ENCODE data around the gene H3-3A. TPM values are rescaled to one million over a fixed set of nuclear protein-coding genes. Genes with fewer than 3 reads are reported as not detected.

Gene H3-3A
- total RNA-seq, 1 donor from 2014 or later: 385 TPM

DNA sequence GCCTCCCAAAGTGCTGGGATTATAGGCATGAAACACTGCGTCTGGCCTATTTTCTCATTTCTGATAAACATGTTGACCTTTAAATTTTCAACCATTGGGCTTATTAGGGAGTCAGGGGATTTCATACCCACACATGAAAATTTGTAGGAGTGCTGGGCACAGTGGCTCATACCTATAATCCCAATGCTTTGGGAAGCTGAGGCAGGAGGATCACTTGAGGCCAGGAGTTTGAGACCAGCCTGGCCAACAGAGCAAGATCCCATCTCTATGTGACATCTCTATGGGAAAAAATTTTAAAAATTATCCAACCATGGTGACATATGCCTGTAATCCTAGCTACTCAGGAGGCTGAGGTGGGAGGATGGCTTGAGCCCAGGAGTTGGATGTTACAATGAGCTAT is 10.5 kb upstream of the H3-3A start:
- DNase-seq (ENCODE audit: extremely low read depth, low read depth, low spot score): no peak

DNA sequence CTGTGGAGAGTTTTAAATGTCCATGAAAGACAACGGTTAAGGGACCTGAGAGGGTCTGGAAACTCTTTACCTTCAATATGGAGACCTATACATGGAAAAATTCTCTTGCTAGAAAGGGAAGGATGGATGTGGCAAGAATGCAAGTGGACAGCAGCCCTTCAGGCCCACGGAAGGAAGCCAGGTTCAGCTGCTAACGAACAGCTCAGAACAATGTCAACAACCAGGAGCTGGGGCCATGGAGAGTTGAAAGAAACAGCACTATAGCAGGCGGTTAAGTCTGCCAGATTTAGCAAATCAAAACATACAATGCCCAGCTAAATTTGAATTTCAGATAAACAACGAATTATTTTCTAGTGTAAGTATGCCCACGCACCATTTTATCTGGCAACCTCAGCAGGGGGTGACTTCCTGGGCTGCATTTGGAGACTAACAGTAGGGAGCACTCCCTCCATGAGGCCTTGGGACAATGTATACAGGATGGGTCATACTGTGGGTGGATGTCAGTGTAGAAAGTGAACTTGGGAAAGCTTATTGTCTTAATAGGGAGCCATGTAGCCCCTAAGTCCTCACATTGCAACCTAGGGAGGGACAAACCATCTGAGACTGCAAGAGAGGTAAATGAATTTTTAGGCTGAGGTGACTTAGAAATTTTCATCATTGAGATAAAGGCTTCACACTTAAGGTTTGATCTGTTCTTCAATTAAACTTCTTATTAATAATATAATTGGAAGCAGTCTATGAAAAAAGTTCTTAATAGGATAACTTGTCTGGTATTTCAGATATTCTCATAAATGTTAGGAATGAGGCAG is 7.8 kb upstream of the H3-3A start:
- no peak for DNase-seq (ENCODE audit: extremely low read depth, low read depth, low spot score)

DNA sequence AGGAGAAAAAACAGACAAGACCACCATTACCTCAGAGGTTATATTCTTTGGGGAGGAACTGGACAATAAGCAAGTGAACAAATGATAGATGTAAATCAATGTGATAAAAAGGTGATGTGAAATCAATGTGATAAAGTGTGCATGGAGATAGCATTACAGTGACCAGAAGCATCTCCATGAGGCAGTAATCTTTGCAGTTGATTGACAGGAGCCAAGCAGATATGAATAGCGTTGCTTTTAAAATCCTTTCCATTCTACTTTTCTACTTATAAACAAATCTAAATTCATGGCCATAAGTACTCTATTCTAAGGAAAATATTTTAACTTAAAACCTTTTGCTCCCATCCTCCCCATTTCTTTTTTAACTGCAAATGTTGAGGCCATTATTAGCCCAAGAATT is 2.8 kb upstream of the H3-3A start:
- DNase-seq (ENCODE audit: extremely low read depth, low read depth, low spot score): no peak

DNA sequence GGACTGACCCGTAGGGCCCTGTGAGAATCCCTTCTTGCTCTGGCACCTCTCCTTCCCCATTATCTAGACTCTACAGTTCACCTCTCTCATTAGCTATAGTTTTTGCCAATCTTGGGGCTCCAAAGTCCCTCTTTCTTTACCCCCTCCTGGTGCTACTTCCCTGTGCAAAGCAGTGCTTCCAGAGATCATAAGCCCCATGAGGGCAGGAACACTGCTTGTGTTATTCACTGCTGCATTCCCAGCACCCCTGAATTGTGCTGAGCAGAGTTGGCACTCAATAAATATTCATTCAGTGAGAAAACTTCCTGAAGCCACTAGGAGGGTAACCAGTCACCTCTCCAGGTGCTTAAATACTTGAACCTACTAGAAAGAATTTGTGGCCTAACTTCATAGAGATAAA is 2.1 kb upstream of the H3-3A start:
- no peak for DNase-seq (ENCODE audit: extremely low read depth, low read depth, low spot score)

DNA sequence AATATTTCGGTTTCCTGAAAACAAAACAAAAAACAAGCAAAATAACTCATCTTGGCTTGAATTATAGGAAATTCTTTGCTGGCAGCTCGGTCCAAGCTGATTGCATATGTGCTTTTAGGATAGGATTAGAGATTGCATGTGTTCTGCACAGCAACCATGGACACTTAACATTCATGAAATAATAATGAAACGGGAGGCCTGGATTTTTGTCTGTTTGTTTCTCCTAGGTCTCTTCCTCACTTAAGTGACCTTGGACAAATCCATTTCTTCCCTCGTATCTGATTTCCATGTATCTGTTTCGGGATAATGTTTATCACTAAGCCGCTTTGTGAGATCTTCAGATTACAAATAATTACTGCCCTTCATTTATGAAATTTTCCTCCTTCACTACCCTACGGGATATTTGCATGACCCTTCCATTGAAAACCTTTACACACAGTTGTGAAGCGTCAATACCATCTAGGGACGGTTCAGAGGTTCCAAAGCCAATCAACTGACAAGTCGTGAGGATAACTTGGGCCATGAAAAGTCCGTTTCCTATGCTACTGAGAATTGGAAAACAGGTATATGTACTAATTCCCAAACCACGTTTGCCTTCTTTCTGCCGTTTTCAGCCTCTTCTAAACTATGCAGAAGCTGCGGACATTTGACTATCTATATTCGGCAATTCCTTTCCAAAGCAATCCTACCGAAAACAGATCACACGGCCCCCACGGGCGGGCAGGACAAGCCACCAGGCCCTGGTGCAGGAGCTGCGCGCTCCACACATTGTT is 1.3 kb upstream of the H3-3A start:
- no peak for DNase-seq (ENCODE audit: extremely low read depth, low read depth, low spot score)

DNA sequence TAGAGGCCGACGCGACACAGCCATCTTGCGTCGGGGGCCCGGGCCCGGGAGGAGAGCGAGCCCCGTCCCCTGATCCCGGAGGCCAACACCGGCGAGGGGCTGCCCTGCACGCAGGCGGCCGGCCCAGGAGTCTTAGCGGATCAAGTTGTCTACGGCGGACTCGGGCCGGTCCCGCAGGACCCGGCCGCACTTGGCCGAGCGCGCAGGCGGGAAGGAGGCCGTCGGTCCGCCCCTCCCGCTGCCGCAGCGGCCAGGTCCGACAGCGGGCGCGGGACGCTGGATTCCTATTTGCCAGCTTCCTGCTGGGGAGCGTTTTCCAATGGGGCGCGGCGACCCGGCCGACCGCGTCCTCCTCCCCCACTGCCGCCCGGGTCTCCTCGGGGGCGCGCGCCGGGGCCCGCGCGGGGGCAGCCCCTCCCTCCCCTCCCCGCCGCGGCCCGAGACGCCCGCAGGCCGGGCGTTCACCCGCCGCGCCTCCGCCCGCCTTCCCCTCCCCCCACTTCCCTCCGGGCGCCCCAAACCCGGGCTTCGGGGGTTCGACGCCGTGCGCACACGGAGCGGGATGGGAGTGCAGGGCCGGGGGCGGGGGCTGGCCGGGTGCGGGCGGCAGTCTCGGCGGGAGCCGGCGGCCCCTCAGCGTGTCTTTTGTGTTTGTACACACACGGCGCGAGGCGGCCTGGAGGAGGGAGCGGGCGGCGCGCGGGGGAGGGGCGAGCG is 517 bp upstream of the H3-3A start:
- DNase-seq (ENCODE audit: extremely low read depth, low read depth, low spot score): no peak

DNA sequence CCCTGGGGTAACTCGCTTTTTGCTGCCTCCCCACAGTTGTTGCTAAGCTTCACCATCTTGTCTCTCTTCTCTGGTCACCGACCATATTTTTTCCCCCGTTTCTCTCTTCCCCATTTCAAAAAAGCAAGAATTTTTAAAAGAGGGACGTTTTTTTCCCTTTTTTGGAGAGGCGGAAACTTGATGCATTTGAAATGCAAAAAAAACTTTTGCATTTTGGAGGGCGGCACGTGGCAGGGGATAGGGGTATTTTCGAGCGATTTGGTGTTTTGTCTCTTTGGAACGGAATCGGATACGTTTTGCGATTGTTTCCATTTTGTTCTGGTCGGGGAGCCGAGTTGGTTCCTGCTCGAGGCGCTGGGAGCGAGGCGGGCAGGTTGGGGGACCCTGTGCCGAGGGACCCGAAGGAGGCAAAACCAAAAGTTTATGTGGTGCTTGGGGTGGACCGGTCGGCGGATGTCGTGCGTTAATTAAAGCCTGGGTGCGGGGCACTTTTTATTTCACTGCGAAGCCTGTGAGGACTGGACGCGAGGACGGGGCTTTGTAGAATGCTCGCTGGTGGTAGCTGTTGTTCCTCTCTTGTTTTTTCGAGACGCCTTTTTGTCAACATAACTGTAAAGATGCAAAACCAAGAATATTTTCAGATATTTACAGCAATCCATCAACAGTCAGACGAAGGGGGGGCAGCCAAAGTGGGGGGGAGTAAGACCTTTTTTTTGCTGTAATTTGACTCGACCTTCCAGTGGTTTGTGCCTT is 884 bp downstream of the H3-3A start:
- DNase-seq (ENCODE audit: extremely low read depth, low read depth, low spot score): no peak

DNA sequence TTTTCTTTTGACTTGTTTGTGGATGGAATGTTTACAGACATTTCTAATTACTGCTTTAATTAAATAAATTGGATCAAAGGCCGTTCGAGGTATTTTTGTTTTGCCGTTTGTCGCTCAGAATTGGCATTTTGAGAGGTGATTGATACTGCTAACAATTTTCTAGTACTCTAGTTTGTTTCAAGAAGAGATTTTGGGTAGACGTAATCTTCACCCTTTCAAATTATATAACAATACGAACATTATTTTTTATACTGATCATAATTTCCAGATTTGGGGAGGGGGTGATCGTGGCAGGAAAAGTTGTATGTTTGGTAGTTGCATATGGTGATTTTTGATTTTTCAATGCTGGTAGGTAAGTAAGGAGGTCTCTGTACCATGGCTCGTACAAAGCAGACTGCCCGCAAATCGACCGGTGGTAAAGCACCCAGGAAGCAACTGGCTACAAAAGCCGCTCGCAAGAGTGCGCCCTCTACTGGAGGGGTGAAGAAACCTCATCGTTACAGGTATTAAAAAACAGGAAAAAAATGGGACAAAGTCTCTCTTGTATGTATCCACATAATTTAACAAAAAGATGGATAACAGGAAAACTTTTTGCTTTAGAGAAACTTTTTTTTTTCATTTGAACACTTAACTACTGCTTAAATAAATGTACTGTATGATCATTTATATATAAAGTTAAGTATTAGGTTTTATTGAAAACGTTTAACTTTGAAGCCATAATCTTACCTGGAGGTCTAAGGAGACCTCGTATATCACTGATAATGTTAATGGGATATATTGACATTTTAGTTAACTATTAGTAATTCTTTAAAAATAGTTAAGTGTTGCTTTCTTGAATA is 1.7 kb downstream of the H3-3A start:
- DNase-seq (ENCODE audit: extremely low read depth, low read depth, low spot score): no peak

DNA sequence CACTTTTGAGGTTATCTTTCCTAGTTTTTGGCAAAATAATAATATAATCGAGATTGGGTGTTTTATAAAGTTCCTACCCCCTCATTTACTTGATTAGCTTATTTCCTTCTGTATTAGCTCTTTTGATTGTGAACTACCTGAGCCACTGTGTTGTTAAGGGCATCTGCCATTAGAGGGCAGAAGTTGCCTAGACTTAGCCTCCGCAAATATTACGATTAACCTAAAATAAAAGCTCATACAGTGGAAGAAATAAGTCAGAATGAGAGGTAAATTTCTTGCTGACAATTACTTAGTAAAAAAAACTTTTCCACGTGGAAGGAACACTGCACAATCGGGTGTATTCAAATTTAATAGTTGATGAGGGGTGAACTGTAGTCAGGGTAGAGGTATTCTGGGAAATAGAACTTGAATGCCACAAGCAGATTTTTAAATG is 2.3 kb downstream of the H3-3A start:
- DNase-seq (ENCODE audit: extremely low read depth, low read depth, low spot score): no peak

DNA sequence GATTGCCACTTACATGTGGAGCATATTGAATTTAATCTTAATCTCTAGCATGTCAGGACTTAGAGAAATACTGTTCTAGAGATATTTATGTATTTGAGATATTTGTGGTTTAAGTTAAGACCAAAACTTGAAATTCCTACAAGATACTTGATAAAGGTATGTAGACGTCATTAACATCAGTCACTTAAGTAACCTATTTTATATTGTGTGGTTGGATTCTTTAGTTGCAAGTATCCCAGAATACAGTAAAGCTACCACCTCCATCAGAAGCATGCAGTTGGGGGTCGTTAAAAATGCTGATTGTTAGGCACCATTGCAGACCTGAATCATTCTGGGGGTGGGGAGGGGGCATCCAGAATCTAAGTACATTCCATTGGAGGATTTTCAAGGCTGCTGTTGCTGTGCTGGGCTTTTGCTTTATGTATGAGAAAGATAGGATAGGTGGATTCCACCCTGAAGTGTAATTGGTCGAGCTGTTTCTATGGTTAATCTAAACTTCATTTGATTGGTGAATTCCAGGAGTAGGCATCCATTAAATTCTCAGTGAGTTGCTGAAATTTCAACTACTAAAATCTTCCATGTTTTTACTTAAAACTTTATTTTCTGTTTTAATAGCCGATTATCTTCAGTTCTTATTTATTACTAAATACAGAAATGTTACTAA is 4.0 kb downstream of the H3-3A start:
- DNase-seq (ENCODE audit: extremely low read depth, low read depth, low spot score): no peak

DNA sequence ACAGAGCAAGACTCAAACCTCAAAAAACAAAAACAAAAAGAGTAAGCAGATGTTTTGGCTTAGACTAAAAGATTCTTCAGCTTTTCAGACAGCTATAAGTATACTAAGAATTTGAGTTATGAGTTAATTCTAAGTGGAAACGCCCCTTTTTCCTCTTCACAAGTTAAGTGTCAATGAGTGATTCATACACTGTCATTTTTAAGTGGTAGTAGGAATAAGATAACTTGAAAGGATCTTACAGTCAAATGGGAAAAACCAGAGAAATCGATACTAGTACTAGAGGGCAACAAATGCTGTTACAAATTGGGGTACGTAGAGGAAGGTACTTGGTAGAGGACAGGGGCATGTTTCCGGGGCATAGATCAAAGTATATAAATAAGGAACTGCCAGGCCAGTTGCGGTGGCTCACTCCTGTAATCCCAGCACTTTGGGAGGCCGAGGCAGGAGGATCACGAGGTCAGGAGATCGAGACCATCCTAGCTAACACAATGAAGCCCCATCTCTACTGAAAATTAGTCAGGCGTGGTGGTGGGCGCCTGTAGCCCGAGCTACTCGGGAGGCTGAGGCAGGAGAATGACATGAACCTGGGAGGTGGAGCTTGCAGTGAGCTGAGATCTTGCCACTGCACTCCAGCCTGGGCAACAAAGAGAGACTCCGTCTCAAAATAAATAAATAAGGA is 7.4 kb downstream of the H3-3A start:
- DNase-seq (ENCODE audit: extremely low read depth, low read depth, low spot score): no peak

DNA sequence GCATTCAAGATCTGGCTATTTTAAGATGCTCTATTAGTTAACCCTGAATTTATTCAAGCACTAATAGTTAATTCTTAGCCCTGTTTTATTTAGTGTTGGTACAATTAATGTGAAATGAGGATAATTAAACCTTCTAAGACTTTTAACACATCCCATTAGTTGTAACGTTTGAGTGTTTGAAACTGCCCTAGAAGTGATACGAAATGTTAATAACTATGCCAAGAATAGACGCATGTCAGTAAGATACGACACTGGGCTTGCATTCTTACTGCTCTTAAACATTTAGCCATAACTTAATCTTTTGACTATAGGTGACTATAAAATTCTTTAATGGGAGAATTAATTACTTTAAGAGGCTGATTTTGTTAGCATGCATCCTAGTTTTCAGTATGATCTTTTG is 9.8 kb downstream of the H3-3A start:
- no peak for DNase-seq (ENCODE audit: extremely low read depth, low read depth, low spot score)

DNA sequence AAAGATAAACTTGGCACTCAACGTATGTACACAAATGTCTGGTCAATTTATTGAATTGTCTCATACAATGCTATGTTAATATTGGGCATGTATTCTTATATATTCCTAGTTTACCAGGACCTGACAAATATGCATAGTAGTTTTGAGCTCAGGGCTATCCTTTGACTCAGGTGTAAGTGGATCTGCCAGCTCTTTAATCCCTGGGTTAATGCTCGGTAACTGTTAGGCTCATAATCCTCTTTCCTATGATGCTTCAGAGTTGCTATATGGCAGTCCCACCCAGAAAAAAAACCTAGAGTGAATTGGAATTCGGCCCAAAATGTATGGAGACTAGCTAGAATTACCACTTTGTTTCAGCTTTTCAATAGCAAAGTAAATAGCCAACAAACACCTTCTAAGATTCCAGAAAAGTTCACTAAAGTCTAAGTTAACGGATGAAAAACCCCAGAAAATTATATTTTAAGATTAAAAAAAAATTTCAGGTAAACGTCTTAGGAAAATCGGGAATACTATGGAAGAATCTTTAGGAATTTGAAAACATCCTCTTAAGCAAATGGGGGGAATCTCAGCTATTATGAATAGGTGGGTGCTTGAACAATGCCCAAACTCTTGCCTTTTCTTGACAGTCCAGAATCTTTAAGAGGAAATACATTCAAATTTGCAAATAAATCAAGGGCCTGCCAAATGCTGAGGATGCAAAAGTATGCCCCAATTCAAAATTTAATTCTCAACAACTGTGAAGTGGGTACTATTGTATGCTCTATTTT is 10.9 kb downstream of the H3-3A start:
- DNase-seq (ENCODE audit: extremely low read depth, low read depth, low spot score): no peak

DNA sequence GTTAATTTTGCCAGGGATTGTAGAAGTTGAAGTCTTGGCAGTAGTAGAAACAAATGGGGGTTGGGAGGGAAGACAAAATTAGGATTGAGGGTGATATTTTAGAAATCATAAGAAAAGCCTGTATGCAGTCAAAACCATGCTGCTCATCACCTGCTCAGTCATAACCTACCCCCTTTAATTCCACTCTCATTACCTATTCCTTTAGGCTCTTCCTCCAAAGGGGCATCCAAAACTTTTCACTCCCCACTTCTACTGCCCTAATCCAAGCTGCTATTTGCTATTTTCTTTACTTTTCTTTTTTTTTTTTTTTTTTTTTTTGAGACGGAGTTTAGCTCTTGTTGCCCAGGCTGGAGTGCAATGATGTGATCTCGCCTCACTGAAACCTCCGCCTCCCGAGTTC is 11.5 kb downstream of the H3-3A start:
- no peak for DNase-seq (ENCODE audit: extremely low read depth, low read depth, low spot score)

DNA sequence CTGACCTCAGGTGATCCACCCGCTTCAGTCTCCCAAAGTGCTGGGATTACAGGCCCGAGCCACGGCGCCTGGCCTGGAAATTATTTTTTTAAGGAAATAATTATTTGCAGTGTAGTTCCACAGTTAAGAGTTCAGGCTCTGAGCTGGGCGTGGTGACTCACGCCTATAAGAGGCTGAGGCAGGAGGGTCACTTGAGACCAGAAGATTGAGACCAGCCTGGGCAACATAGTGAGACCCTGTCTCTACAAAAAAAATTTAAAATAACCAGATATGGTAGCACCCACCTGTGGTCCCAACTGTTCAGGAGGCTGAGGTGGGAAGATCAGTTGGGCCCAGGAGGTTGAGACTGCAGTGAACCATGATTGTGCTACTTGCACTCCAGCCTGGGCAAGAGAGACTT is 13.9 kb downstream of the H3-3A start:
- no peak for DNase-seq (ENCODE audit: extremely low read depth, low read depth, low spot score)

DNA sequence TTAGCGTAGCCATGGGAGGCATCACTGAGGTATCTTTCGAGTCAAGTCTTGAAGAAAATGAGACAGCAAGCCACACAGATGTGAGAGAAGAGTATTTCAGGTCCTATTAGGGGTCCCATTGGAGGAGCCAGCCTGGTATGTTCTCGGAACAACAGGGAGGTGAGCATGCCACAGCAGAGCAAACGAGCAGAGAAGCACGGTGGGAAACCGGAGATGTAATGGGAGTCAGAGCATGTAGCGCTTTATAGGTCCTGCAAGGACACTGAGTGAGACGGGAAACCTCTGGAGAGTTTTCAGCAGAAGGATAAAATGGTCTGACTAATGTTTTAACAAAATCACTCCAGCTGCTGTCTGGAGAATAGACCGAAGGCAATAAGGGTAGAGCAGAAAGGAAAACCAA is 15.9 kb downstream of the H3-3A start:
- DNase-seq (ENCODE audit: extremely low read depth, low read depth, low spot score): no peak

DNA sequence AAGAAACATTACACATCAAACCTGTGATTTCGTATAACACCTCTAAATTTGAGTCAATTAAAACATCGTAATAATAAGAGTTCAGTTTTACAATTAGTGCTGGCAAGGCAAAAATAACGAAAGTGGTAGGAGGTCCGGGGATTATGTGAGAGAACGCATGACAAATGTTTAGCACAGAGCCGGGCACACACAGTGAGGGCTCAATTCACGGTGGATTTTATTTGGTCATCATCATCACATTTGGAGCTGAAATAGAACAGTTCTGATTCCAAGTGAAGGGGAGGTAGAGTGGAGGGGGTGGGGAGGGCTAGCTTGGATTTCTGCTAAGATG is 20.0 kb downstream of the H3-3A start:
- DNase-seq (ENCODE audit: extremely low read depth, low read depth, low spot score): no peak

DNA sequence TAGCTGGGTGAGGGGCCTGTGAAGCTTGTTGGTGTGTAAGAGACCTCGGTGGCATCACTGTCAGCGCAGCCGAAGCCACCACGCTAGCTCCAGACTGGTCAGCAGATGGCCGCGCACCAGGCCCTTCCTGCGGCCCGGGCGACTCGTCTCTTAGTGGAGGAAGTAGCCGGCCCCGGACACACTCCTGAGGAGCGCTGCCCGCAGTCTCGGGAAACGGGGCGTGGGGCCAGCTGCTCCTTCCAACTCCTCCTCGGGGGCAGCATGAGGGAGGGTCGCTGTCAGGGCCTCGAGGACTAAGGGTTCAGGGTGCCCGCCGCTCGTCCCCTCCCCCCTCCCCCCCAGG is 20.4 kb downstream of the H3-3A start:
- no peak for DNase-seq (ENCODE audit: extremely low read depth, low read depth, low spot score)
